ACC112 (cell line): ENCODE results near the gene COX6B2.

ENCODE experiments used
- H2AFZ ChIP-seq: fragments of 200-600 bp; sonication (generic); one replicate; pipeline ENCODE4 v1.6.0; 2017; ENCODE audit warnings: antibody characterized with exemption, low read length; ENCODE audit not compliant: unreplicated experiment
- H3K27ac ChIP-seq: fragments of 200-600 bp; sonication (generic); 2 replicates; pipeline ENCODE4 v1.5.1; 2014; ENCODE audit warnings: low read depth, mild to moderate bottlenecking, antibody characterized with exemption, low read length, moderate library complexity
- H3K27me3 ChIP-seq: fragments of 200-600 bp; sonication (generic); 2 replicates; pipeline ENCODE4 v1.6.1; 2014; ENCODE audit warnings: mild to moderate bottlenecking, antibody characterized with exemption, low read length, moderate library complexity, mixed read lengths; ENCODE audit not compliant: insufficient read depth
- H3K36me3 ChIP-seq: fragments of 200-600 bp; sonication (generic); 2 replicates; pipeline ENCODE4 v1.6.1; 2016; ENCODE audit warnings: mild to moderate bottlenecking, antibody characterized with exemption, low read length, moderate library complexity, mixed read lengths; ENCODE audit not compliant: insufficient read depth
- H3K4me1 ChIP-seq: fragments of 200-600 bp; sonication (generic); one replicate; pipeline ENCODE4 v1.6.1; 2016; ENCODE audit warnings: low read length, mixed read lengths; ENCODE audit not compliant: insufficient read depth, unreplicated experiment, control insufficient read depth
- H3K4me3 ChIP-seq: fragments of 200-600 bp; sonication (generic); 2 replicates; pipeline ENCODE4 v1.5.1; 2014; ENCODE audit warnings: mild to moderate bottlenecking, low read depth, low read length
- H3K79me2 ChIP-seq: fragments of 200-600 bp; sonication (generic); one replicate; pipeline ENCODE4 v1.6.0; 2016; ENCODE audit warnings: low read length; ENCODE audit not compliant: control insufficient read depth, unreplicated experiment, insufficient read depth

COX6B2 gene

DNA sequence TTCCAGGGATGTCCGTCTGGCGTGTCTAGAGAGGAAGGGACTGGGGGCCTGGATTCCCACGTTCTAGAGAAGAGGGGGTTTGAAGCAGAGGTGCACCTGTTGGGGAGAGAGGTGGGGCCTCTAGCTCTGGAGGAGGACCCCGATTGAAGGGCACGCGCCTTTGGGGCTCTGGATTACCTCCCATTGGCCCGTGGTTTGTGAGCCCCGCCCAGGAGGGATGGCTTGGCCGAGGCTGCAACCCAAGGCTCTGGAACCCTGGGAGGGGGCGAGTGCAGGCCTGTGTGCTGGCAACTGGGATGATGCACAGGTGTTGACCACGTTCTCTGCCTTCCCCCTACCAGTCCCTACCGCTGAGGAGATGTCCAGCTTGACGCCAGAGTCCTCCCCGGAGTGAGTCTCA is 49.5 kb downstream of the COX6B2 start:
- no peaks in the 10 kb centered on the region for H3K79me2 ChIP-seq
- H3K4me3 ChIP-seq: no peak overlapping the region
- H3K4me1 ChIP-seq: no peaks in the 10 kb centered on the region
- H3K27ac ChIP-seq: no peak overlapping the region
- H3K27me3 ChIP-seq: no peaks in the 10 kb centered on the region
- no peak overlapping the region for H2AFZ ChIP-seq
- no peaks in the 10 kb centered on the region for H3K36me3 ChIP-seq

DNA sequence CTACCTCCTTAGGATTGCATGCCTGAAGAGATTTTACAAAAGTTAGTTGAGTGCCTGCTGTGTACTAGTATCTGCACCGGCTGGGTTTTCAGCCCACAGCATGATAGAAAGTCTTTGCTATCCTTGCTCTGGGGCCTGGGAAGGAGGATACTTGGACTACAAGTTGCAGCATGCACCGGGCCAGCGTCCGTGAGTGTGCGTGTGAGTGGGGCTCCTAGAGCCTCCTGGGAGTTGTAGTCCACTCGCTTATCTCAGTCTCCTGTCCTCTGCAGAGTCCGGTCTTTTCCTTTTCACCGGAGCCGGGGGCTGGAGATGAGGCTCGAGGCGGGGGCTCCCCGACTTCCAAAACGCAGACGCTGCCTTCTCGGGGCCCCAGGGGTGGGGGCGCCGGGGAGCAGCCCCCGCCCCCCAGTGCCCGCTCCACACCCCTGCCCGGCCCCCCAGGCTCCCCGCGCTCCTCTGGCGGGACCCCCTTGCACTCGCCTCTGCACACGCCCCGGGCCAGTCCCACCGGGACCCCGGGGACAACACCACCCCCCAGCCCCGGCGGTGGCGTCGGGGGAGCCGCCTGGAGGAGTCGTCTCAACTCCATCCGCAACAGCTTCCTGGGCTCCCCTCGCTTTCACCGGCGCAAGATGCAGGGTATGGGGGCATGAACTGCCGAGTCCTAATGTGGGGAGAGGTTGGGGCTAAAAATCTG is 50.1 kb downstream of the COX6B2 start:
- Histone ChIP-seq H3K27me3 (no peaks in the 10 kb centered on the region), H3K4me3 (no peak overlapping the region), H2AFZ (no peak overlapping the region), H3K79me2 (no peaks in the 10 kb centered on the region), H3K4me1 (no peaks in the 10 kb centered on the region), H3K27ac (no peak overlapping the region), H3K36me3 (no peaks in the 10 kb centered on the region)

DNA sequence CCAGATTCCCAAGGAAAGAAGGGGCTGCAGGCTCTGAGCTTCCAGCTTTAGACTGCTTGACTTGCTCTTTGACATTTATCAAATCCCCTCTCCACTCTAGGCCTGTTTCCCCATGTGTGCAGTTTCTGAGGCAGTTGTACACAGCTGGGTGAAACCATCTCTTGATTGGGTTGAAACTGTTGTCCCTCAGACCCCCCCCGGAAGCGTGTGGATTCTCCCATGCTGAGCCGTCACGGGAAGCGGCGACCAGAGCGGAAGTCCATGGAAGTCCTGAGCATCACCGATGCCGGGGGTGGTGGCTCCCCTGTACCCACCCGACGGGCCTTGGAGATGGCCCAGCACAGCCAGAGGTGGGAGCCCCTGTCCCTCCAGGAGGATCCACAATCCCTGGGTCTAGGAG is 51.0 kb downstream of the COX6B2 start:
- H3K4me3 ChIP-seq: no peak overlapping the region
- H3K27me3 ChIP-seq: no peaks in the 10 kb centered on the region
- no peaks in the 10 kb centered on the region for H3K79me2 ChIP-seq
- no peak overlapping the region for H2AFZ ChIP-seq
- H3K36me3 ChIP-seq: no peaks in the 10 kb centered on the region
- H3K27ac ChIP-seq: no peak overlapping the region
- no peaks in the 10 kb centered on the region for H3K4me1 ChIP-seq

GRCh38 chr19:55302318-55302703 is 52.2 kb downstream of the COX6B2 start:
- Histone ChIP-seq H3K4me1 (no peaks in the 10 kb centered on the region), H3K27me3 (no peaks in the 10 kb centered on the region), H3K79me2 (no peaks in the 10 kb centered on the region), H3K4me3 (no peak overlapping the region), H3K27ac (no peak overlapping the region), H2AFZ (no peak overlapping the region), H3K36me3 (no peaks in the 10 kb centered on the region)

- H2AFZ ChIP-seq: peak overlapping the region; percentile 38
- peak overlapping the region; percentile 67 for H3K4me3 ChIP-seq
- H3K27me3 ChIP-seq: no peaks in the 10 kb centered on the region
- H3K36me3 ChIP-seq: no peaks in the 10 kb centered on the region
- no peaks in the 10 kb centered on the region for H3K4me1 ChIP-seq
- H3K27ac ChIP-seq: no peak overlapping the region
- H3K79me2 ChIP-seq: no peaks in the 10 kb centered on the region
These were observed 52.8 kb downstream of the COX6B2 start for GRCh38 chr19:55301459-55302317.

DNA sequence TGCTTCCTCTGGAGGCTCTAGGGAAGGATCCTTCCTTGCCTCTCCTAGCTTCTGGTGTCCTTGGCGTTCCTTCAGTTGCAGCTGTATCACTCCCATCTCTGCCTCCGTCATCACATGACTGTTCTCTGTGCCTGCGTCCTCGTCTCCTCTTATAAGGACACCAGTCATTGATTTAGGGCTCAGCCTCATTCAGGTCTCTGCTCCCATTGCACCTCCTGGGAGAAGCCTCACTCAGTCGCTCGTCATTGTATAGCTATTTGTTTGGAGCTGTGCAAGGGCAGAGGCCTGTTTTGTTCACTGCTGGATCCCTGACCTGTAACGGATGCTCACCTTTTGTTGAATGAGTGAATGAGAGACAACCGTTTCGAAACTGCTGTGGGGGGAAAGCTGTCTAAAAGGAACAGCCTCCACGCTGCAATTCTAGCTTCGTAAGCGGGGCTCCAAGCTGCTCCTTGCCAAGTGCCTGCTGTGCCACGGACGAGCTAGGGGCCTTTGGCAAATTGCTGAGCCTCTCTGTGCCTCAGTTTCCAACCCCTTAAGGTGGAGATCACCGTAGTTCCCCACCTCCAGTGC is 53.5 kb downstream of the COX6B2 start:
- Histone ChIP-seq H3K36me3 (no peaks in the 10 kb centered on the region), H3K27me3 (no peaks in the 10 kb centered on the region), H3K27ac (no peak overlapping the region), H3K79me2 (no peaks in the 10 kb centered on the region), H3K4me3 (no peak overlapping the region), H2AFZ (no peak overlapping the region), H3K4me1 (no peaks in the 10 kb centered on the region)

- no peak overlapping the region for H3K27ac ChIP-seq
- no peak overlapping the region for H3K4me3 ChIP-seq
- H3K36me3 ChIP-seq: no peaks in the 10 kb centered on the region
- no peaks in the 10 kb centered on the region for H3K79me2 ChIP-seq
- no peaks in the 10 kb centered on the region for H3K4me1 ChIP-seq
- no peaks in the 10 kb centered on the region for H3K27me3 ChIP-seq
- H2AFZ ChIP-seq: no peak overlapping the region
These were observed 54.5 kb downstream of the COX6B2 start for GRCh38 chr19:55299991-55300390.
